ENCODE measurements around the gene PLA2G4B.

PLA2G4B gene

DNA sequence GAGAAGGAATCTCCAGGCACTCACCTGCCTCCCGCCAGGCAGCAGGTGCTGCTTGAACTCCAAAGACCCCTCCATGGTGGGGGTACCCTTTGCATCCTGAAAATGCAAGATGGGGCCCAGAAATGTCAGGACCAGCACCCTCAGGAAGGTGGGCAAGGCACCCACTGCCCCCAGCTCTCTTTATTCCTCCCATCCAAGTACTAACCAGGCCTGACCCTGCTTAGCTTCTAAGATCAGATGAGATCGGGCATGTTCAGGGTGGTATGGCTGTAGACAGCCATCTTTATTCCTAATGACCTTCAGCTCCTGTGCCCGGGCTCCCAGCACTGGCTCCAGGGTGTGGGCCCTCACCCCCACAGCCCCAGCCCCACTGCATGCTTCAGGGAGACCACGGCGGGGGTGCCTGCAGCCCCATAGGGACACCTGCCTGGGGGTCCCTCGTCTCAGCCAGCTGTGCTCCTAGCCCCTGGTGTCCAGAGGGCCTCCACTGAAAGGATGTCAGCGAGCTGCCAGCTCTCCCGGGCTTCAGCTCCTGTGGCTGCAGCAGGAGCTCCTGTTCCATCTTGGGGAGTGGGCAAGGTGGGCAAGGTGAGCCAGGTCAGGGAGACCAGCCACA, 13.2 kb downstream of the PLA2G4B start:
- DNase-seq: no peak

DNA sequence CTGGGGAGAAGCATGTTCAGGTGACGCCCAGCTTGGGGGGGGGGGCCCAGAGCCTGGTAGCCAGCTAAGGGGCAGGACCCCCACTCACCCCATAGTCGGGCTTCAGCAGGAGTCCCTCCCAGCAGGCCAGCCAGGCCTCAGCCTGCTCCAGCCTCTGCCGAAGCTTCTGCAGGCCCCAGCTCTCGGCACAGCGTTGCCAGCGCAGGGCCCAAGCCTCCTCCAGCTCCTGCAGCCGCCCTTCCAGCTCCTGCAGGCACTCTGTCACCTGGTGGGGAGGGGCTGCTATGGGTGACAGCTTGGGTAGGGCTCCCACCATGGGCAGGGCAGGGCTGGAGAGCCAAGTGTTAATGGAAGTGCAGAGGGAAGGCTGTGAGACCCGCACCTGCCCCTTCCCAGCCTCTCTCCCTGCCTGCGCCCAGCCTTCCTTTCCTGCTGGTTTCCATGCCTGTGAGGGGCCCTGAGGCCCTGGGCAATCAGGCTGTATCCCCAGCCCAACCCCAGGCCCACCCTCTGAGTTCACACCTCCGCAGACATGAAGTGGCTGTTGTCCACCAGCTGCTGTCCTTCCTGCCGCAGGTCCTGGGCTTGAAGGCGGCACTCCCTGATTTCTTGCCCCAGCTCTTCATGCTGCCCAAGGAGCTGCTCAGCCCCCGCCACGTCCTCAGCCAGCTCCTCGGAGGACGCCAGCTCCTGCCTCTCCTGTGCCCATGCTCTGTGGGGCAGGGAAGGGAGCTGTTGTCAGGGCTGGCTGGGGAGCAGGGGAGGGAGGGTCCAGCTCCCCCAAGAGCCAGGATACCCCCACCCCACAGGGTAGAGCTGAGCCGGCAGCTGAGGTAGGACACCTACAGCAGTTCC, 14.3 kb downstream of the PLA2G4B start:
- no peak for DNase-seq

DNA sequence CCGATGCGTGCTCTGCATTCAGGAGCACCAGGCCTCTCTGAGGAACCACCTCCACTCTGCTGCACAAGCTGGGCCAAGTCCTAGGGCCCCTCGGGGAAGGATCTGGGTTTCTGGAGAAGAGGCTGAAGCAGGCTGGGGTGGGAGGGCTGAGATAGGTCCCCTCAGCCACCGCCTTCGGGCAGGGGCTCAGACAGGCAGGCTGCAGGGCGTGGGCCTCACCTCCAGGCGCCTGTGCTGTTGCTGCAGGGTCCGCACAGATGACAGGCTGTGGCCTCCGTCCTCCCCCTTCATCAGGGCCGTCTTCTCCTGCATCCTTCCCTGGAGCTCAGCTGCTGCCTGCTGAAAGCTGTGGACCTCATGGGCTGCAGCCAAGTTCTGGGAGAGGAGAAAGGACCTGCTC, 15.2 kb downstream of the PLA2G4B start:
- DNase-seq: no peak

DNA sequence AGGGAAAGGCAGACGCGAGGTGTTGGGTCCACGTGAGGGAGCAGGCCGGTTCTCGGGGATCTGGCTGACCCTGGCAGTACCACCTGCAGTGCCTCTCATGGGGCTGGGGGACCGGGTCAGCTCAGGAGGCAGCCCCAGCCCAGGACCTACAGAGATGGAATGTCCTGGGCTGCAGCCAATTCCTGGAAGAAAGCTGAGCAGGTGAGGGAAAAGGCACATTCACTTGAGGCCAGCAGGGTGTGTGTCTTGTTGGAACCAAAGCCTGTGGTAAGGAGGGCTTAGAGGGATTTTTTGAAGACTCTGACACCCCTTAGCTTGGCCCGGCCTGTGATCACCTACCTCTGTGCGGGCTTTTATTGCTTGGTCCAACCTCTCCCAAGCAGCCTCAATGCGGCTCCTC, 15.8 kb downstream of the PLA2G4B start:
- DNase-seq: no peak

DNA sequence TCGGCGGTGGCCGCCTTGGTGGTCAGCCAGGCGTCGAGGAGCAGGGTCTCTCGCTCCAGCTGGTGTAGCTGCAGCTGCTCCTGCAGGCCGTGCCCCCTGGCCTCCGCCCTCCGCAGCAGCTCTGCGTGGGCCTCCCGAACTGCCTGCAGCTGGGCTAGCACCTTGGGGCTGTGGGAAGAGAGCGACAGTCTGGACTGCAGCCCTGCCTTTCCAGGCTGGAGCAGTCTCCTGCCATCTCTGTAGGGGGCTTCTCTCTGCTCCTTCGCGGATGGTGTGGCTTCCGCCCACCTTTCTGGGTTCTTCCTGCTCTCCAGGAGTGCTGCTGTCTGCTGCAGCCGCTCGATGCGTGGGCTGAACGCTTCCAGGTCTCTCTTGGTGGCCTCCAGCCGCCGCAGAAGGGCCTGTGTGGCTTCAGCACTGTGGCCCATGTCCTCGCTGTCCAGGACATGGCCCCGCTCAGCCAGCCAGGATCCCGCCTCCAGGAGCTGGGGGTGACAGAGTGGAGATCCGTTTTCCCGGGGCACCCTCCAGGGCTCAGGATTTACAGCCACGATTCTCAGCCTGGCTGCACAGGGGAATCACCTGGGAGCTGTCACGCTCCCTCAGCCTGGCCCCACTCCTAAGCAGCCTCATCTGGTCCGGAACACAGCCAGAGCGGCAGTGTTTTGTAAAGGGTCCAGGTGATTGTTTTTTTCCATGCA, 16.8 kb downstream of the PLA2G4B start:
- DNase-seq: no peak

DNA sequence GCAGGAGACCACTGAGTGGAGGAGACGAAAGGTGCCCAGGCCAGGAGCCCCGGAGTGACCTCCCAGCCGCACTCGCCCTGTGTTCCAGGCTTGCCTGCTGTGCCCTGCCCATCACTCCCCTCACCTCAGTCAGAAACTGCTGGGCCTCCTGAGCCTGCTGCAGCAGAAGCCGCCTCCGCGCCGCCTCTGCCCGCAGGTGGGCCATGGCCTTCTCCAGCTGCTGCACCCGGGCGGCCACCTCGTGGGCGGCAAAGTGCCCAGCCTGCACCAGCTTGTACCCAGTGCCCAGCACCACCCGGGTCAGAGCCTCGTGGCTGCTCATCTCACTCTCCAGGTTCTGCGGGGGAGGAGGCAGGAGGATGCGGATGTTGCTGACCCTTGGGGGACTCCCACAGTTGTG, 17.6 kb downstream of the PLA2G4B start:
- DNase-seq: no peak

DNA sequence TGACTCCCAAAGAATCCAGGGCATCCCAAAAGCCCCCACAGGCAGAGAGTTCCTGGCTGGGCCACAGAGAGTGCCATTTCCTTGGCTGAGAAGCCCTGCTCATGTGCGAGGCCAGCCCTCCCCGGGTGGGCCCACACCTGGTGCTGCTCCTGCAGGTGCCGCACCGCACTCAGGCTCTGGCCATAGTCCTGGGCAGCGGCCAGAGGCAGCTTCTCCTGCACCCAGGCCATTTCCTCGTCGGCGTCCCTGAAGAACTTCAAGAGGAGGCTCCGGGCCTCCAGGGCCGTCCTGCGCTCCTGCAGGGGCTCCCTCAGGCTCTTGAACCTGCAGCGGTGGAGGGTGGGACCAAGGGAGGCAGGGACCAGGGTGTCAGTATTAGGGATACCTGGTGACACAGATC, 18.1 kb downstream of the PLA2G4B start:
- no peak for DNase-seq

DNA sequence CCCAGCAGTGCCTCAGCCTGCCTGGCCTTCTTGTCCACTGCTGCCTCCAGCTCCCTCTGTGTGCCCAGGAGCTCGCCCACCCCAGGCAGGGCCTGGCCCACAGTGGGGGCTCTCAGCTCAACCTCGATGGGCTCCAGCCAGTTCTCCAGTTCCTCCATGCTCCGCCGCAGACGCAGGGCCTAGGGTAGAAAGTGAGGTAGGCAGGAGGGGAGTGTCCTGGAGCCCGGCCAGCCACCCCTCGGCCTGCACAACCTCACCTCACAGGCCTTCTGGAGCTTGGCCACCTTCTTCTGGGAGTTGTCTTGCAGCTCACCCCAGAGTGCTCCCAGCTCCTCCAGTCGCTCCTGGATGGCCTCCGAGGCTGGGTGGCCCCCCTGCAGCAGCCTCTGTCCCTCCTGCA, 18.7 kb downstream of the PLA2G4B start:
- DNase-seq: no peak

DNA sequence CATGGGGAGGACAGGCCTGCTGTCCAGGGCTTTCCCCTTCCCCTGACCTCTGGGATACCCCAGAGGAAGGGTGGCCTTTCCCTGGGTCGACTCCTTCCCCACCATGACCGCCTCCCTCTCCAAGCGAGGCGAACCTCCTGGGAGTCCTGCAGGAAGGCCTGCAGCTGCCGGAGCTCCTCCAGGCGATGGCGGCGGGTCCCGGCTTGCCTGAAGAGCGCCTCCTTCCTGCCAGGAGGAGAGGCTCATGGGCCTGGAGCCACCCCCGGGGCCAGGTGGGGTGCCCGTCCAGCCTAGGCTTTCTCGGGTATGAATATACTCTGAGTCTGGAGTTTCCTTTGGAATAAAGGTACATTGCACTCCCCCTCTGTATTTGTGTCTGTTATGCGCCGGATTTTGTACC, 20.1 kb downstream of the PLA2G4B start:
- DNase-seq: no peak

DNA sequence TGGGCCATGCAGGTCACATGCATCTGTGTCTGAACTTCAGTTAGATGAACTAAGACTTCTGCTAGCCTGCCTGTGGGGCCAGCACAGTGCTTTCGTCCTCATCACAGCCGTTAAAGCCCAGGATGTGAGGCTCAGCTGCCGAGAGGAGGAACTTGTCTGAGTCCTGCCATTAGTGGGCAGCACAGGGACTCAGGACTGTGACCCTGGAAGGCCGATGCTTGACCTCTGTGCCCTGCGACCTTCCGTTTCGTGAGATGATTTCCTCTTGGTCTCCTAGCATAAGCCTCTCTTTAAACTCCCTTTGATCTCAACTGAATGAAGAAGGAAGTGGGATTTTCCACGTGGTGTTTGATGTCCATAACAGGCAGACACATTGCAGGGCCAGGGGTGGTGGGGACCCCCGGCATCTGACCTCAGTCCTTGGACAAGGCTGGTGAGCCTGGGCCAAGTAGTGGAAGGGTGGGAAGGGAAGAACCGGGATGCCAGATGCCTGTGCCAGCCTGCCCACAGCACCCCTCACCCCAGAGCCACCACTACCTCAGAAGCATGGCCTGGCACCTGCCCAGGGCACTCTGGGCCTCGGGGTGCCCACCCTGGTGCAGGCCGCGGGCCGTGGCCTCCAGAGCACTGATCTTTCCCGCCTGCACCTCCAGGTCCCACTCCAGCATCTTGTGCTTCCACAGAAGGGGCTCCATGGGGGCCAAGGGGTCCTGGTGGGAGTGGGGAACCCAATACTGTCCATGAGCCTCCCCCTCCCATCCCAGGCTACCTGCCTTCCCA, 21.6 kb downstream of the PLA2G4B start:
- no peak for DNase-seq

DNA sequence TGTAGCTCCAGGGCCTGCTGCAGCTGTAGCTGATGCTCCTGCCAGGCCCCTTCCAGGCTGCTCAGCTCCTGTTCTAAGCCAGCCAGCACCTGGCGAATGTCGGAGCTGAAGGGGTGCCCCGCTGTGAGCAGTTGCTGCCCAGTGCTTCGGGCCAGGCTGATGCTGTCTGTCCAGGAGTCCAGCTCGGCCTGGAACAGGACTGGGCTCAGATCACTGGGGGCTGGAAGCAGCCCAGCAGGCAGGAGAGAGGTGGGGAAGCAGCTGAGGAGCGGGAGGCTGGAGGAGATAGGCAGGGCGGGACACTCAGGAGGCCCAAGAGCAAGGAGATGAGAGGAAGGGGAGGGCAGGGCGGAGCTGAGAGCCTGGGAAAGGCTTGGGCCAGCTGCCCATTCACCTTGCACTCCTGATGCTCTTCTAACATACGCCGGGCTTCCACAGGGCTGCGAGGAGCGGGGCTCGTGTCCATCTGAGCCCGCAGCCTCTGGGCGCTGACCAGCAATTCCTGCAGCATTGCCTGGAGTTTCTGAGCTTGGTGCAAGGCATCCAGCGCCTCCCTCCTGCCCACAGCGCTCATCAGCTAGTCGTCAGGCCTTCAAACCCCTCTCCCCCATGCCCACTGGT, 23.2 kb downstream of the PLA2G4B start:
- no peak for DNase-seq

DNA sequence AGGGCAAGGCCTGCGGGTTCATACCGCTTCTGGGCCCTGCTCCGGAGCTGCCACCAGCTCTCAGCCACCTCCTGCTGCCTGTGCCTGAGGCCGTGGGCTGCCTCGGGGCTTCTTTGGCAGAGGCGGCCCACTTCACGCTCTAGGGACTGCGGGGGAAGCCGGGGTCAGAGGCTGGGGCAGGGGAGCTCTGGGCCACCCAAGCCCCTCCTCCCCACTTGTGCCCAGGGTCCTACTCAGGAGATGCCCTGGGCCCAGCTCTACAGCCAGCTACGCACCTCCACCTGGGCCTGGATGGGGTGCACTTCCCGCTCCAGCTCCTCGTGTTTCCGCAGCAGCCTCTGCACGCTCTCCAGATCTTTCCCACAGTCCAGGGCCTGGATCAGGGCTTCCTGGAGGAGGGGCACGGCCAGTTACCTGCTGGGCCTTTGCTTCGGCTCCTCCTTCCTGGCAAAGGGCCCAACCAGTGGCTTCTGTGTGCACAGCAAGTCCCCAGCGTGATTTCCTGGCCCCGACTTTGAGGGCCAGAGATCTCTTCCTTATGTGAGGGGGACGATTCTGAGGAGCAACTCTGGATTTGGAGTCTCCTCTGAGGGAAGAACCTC, 24.0 kb downstream of the PLA2G4B start:
- DNase-seq: no peak

DNA sequence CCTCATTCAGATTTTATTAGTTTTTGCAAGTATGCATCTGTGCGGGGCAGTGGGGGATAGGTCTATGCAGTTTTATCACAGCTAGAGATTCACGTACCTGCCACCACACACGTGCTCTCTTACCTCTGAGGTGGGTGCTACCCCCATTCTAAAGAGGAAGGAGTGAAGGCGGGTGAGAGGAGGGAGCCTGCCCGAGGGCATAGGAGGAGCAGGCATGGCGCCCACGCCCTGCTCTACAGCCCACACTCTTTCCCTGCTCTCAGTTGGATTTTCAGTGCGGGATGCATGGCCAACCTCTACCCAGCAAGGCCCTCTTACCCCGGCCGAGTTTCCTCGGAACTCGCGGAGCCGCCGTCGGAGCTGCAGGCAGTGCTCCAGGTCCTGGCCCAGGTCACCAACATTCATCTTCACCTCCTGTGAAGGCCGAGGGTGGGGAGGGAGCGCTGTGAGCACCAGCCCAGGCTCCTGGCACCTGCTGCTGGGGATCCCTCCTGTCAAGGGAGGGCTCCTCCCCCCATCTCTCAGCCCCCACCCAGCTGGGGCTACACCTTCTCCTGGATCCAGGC, 26.9 kb downstream of the PLA2G4B start:
- no peak for DNase-seq

DNA sequence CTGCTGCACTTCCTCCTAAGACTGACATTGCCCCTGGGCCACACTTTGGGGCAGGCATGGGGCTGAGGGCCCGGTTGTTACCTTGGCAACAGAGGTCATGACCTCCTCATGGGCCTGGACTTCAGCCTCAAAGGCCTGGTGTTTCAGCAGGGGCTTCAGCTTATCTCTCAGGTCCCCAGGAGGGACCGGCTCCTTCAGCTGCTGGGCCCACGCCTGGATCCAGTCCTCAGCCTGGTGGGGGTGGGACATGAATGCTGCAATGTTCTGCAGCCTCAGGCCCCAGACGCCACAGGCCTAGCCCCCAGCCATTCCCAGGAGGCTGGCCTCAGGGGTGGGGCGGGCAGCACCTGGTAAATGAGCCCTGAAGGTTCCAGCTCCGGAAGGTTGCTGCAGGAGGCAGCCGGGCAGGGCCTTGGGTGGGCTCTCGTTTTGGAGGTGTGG, 27.6 kb downstream of the PLA2G4B start:
- DNase-seq: no peak

DNA sequence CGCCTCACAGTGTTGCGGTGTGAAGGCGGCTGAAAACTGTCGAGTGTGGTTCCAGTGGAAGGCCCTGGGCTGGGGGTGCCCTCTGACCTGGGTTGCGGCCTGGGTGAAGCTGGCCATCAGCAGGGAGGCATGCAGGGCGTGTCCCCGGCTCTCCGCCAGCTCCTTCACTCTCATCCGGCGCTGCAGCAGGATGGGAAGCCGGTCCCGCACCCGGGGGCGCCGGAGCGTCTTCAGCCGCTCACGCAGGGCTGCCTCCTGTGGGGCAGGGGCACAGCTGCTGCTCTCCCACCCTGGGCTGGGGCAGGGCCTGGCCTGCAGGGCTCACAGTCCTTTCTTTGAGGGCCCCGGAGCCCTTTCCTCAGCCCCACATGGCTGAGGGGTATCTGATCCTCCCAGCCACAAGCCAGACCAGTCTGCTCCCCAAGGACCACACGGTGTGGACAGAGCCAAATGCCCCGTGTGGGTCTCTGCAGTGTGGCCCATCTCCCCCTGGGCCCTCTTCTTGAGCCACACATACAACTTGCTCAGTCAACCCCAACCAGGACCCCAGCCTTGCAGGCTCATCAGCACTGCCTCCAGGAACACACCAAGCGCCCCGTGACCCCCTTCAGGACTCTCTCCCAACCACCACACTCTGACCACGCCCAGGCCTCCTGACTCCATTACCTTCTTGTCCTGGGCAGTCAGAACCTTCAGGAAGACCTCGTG, 28.4 kb downstream of the PLA2G4B start:
- DNase-seq: no peak

DNA sequence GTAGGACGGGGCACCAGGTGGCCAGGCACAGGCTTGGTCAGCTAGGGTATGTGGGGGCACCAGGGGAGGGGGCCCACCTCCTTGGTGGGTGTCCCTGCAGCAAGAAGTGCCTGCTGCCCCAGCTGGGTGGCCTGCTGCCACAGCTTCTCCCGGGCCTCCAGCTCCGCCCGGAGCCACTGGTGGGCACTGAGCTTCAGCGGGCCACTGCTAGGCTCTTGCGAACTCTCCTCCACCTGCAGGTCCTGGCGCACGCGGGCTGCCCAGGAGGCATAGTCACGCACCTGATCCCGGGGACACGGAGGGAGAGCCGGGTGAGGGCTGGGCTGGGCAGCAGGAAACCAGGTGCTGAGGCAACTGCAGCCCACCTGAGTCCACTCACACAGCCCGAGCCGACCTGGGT, 29.7 kb downstream of the PLA2G4B start:
- no peak for DNase-seq

DNA sequence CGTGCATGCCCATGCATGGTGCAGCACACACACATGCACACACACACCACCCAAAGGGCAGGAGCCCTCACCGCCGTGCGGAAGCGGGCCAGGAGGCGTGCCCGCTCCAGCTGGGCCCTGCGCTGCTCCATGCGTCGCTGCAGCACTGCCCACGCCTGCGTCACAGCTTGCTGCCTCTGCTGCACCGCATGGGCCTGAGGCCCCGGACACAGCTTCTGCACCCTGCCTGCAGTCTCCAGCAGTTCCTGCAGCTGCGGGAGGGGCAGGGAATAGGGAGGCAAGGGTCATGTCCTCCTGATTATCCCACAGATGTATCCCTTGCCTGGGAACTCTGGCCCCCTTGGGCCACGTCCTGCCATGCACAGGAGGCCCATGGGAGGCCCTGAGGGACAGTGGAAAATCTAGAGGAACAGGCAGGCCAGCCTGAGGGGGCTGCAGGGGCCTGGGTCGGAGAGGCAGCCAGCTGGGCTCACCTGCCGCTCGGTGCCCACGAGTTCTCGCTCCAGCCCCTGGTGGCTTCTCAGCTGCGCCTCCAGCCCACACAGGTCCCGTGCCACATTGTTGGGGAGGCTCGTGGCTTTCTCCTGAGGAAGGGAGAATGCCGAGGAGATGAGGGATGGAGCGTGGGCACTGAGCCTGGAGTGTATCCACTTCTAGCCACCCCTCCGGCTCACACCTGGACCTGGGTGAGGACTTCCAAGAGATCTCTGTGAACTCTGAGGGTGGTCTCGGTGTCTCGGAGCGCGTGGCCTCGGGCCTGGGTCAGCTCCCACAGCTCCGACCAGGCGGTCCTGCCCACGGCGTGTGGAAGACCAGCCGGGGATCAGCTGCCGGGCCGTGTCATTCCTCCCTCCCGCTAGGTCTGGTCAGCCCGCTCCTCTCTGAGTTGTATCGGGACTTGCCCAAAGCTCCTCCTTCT, 31.4 kb downstream of the PLA2G4B start:
- DNase-seq: no peak

DNA sequence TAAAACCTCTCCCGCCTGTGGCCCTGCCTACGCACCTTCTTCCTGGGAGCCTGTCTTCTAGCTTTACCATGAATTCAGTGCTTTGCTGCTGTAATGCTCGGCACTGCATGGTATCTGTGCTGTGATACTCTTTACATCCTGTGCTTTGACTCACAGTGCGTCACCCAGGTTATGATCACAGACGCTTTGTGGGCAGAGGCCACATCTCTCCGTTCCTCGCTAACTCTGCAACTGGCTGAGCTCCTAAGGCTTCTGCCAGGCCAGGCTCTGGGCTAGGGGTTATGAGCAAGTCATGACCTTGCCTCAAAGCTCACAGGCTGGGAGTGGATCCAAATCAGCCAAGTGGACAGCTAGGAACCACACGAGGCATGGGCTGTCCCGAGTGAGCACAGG, 32.0 kb downstream of the PLA2G4B start:
- DNase-seq: no peak

DNA sequence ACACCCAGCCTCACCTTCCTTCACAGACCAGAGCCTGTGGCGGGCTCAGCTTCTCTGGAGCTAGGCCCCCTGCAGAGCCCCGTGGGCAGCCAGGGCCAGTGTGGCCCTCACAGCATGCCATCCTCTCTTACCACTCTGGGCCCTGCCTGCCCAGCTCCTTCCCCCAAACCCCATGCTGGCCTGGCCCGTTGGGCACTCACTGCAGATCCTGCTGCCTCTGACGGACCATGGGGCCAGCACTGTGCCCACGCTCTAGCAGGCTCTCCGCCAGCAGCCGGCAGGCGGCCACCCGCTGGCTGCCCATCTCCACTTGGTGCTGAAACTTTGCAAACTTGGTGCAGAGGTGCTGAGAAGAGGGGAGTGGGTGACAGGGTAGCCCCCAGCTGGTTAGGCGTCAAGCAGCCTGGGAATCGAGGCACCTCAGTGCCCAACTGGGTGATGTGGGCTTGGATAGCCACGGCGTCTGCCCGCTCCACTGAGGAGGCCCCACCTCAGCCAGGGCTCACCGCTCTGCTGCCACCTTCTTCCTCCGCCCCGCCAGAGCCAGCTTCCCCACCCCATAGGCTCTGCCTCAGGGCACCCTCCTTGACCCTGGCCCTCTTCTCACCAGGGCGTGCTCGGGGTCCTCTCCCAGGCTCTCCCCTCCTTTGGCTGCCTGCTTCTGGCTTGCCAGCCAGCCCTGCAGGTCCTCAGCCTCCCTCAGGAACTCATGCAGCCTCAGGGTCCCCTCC, 32.7 kb downstream of the PLA2G4B start:
- no peak for DNase-seq

All from NCI-H2081 treated with DMSO at 0.1 percent for 48 hours (cell line).